HG03039 (cell line): ENCODE data around the gene UIMC1.

Experiments
- ATAC-seq: cut with Tn5 transposase; IDR thresholded peaks from one replicate; pipeline ENCODE4 v1.9.1; 2021; ENCODE audit warnings: mild to moderate bottlenecking, moderate library complexity; ENCODE audit not compliant: unreplicated experiment

The UIMC1 gene

GRCh38 chr5:176955895-176956294 lies 50.7 kb downstream of the UIMC1 start:
- no peak for ATAC-seq

- no peak for ATAC-seq
Measured at GRCh38 chr5:176954050-176954449, 52.5 kb downstream of the UIMC1 start.

- ATAC-seq = no peak
Measured at GRCh38 chr5:176952531-176953193, 53.9 kb downstream of the UIMC1 start.

- no peak for ATAC-seq
Measured at GRCh38 chr5:176948458-176948857, 58.1 kb downstream of the UIMC1 start.

GRCh38 chr5:176947847-176948246 lies 58.7 kb downstream of the UIMC1 start:
- no peak for ATAC-seq

GRCh38 chr5:176944268-176944667 lies 62.3 kb downstream of the UIMC1 start:
- ATAC-seq = no peak

GRCh38 chr5:176943816-176944215 lies 62.8 kb downstream of the UIMC1 start:
- no peak for ATAC-seq

GRCh38 chr5:176941951-176942350 lies 64.6 kb downstream of the UIMC1 start:
- ATAC-seq = no peak

- no peak for ATAC-seq
Measured at GRCh38 chr5:176938472-176938871, 68.1 kb downstream of the UIMC1 start.

GRCh38 chr5:176935017-176935416 lies 71.6 kb downstream of the UIMC1 start:
- ATAC-seq = no peak

GRCh38 chr5:176934309-176934930 lies 72.2 kb downstream of the UIMC1 start:
- no peak for ATAC-seq

- ATAC-seq = no peak
Measured at GRCh38 chr5:176929654-176930053, 76.9 kb downstream of the UIMC1 start.

- no peak for ATAC-seq
Measured at GRCh38 chr5:176927562-176927961, 79.0 kb downstream of the UIMC1 start.

GRCh38 chr5:176922817-176923216 lies 83.8 kb downstream of the UIMC1 start:
- ATAC-seq = no peak

GRCh38 chr5:176921714-176922113 lies 84.9 kb downstream of the UIMC1 start:
- no peak for ATAC-seq

GRCh38 chr5:176918613-176919012 lies 88.0 kb downstream of the UIMC1 start:
- no peak for ATAC-seq

GRCh38 chr5:176916337-176916736 lies 90.2 kb downstream of the UIMC1 start:
- no peak for ATAC-seq

GRCh38 chr5:176915906-176916305 lies 90.7 kb downstream of the UIMC1 start:
- ATAC-seq = no peak

GRCh38 chr5:176912115-176912514 lies 94.5 kb downstream of the UIMC1 start:
- no peak for ATAC-seq

- ATAC-seq = no peak
Measured at GRCh38 chr5:176908675-176909368, 97.8 kb downstream of the UIMC1 start.

GRCh38 chr5:176906796-176907195 lies 99.8 kb downstream of the UIMC1 start:
- ATAC-seq = no peak

- ATAC-seq = no peak
Measured at GRCh38 chr5:176906126-176906525, 100.5 kb downstream of the UIMC1 start.
